HG03565 (cell line): ENCODE measurements around the gene DEAF1.
"Not testable (repeated sequence)": the region's sequence is repeated elsewhere in the genome, so short reads cannot be mapped to it uniquely, and the experiment has no call there.

Experiments
- ATAC-seq: cut with Tn5 transposase; IDR thresholded peaks from one replicate; pipeline ENCODE4 v1.9.1; 2021; ENCODE audit warnings: mild to moderate bottlenecking, moderate library complexity; ENCODE audit not compliant: unreplicated experiment

The DEAF1 gene

GRCh38 chr11:686451-687243, 8.4 kb downstream of the DEAF1 start:
- no peak for ATAC-seq

- ATAC-seq: no peak
Observed at GRCh38 chr11:680970-681369, 14.1 kb downstream of the DEAF1 start.

GRCh38 chr11:680476-680875, 14.5 kb downstream of the DEAF1 start:
- ATAC-seq: no peak

- ATAC-seq: no peak
Observed at GRCh38 chr11:679271-680207, 15.5 kb downstream of the DEAF1 start.

- ATAC-seq: no peak
Observed at GRCh38 chr11:678297-678696, 16.7 kb downstream of the DEAF1 start.

GRCh38 chr11:674406-674805, 20.6 kb downstream of the DEAF1 start:
- no peak for ATAC-seq

- ATAC-seq: no peak
Observed at GRCh38 chr11:673866-674265, 21.2 kb downstream of the DEAF1 start.

GRCh38 chr11:665704-666281, 29.2 kb downstream of the DEAF1 start:
- ATAC-seq: no peak

- no peak for ATAC-seq
Observed at GRCh38 chr11:665062-665703, 29.8 kb downstream of the DEAF1 start.

- ATAC-seq: no peak
Observed at GRCh38 chr11:662689-663274, 32.2 kb downstream of the DEAF1 start.

- ATAC-seq: no peak
Observed at GRCh38 chr11:660681-661444, 34.2 kb downstream of the DEAF1 start.

- no peak for ATAC-seq
Observed at GRCh38 chr11:660281-660680, 34.7 kb downstream of the DEAF1 start.

- ATAC-seq: no peak
Observed at GRCh38 chr11:659532-660085, 35.4 kb downstream of the DEAF1 start.

GRCh38 chr11:657691-658126, 37.3 kb downstream of the DEAF1 start:
- ATAC-seq: no peak

- no peak for ATAC-seq
Observed at GRCh38 chr11:656866-657265, 38.2 kb downstream of the DEAF1 start.

- no peak for ATAC-seq
Observed at GRCh38 chr11:656426-656825, 38.6 kb downstream of the DEAF1 start.

GRCh38 chr11:655036-655726, 39.8 kb downstream of the DEAF1 start:
- no peak for ATAC-seq

- ATAC-seq: not testable (repeated sequence)
Observed at GRCh38 chr11:654444-654843, 40.6 kb downstream of the DEAF1 start.

- no peak for ATAC-seq
Observed at GRCh38 chr11:653837-654236, 41.2 kb downstream of the DEAF1 start.
